Measurements from ENCODE around the gene NELL1.

Gene NELL1

DNA sequence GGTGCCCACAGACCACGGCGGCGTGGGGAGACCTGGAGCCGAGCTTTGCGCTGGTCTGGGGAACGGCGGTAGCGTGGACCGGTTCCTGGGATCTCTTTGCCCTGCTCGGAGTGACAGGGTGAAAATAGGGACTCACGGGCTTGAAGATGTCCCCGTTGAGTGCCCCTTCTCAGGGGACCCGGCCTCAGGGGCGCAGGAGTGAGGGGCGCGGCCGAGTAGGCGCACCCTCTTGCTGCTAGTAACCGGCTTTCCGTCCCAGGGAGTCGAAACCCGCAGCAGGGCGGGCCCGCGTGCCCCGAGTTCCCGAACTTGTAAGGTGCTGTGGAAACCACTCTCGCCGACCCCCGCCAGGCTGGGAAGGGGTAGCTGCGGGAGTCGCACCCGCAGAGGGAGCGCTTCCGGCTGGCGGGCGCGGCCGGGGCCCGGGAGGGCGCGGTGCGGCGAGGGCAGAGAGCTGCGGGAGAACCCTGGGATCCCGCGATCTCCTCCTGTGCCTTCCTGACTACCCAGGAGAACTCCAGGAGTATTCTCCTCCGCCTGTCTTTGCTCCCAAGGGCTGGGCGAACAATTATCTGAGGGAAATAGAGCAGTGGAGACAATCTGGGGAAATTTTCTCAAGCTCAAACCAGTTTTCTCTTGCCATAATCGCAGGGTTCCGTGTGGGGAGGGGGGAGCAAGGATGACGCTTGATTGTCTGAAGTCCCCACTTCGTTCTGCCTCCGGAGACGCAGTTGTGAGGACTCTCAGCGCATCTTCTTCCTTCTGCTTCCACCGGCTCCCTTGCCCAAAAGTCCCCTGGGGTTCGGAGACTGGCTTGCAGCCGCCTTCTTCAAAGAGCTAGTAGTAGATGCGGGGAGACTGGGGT lies 666 bp downstream of the NELL1 start:
- Histone ChIP-seq H3K9me3 (ENCODE audit: low read length) (no peaks in the 10 kb centered on the region), H3K4me3 (ENCODE audit: low read depth in 1 of 2, low read length in 2 of 2) (no peak overlapping the region), H3K9ac (ENCODE audit: low read length) (no peak overlapping the region), H3K4me1 (ENCODE audit: insufficient read depth, low read length) (no peaks in the 10 kb centered on the region), H3K27me3 (ENCODE audit: control insufficient read depth in 1 of 2, insufficient read depth in 2 of 2, low read length in 2 of 2) (peaks cover 26 to 34% of the 10 kb centered on the region in 2 donors), H3K27ac (ENCODE audit: low read depth, low read length) (no peak overlapping the region), H3K36me3 (ENCODE audit: insufficient read depth, low read length) (no peaks in the 10 kb centered on the region)

DNA sequence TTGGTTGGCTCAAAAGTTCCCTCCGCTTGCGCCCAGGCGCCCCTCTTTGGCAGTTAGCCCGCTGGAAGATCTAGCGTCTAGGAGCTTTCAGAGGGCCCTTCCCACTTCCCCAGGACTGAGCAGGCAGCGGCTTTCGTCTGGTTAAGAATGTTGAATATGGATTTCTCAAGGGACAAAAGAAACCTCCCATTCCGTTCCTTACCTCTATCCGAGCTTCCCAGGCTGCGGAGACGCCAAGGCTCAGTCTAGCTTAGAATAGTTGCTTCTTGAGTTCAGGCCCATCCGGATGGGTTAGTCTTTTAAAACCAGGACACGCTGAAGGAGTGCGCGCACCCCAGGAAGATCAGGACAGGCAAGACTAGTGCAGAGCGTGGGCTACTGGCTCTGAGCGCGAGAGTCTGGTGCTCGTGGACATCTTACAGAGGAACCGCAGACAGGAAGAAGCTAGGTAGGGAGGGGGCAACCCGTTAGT lies 1.6 kb downstream of the NELL1 start:
- no peaks in the 10 kb centered on the region for H3K36me3 ChIP-seq (ENCODE audit: insufficient read depth, low read length)
- no peak overlapping the region for H3K27ac ChIP-seq (ENCODE audit: low read depth, low read length)
- H3K27me3 ChIP-seq (ENCODE audit: control insufficient read depth in 1 of 2, insufficient read depth in 2 of 2, low read length in 2 of 2) = peaks cover 26 to 34% of the 10 kb centered on the region in 2 donors
- H3K9ac ChIP-seq (ENCODE audit: low read length) = no peak overlapping the region
- H3K4me3 ChIP-seq (ENCODE audit: low read depth in 1 of 2, low read length in 2 of 2) = no peak overlapping the region
- no peaks in the 10 kb centered on the region for H3K9me3 ChIP-seq (ENCODE audit: low read length)
- H3K4me1 ChIP-seq (ENCODE audit: insufficient read depth, low read length) = no peaks in the 10 kb centered on the region

DNA sequence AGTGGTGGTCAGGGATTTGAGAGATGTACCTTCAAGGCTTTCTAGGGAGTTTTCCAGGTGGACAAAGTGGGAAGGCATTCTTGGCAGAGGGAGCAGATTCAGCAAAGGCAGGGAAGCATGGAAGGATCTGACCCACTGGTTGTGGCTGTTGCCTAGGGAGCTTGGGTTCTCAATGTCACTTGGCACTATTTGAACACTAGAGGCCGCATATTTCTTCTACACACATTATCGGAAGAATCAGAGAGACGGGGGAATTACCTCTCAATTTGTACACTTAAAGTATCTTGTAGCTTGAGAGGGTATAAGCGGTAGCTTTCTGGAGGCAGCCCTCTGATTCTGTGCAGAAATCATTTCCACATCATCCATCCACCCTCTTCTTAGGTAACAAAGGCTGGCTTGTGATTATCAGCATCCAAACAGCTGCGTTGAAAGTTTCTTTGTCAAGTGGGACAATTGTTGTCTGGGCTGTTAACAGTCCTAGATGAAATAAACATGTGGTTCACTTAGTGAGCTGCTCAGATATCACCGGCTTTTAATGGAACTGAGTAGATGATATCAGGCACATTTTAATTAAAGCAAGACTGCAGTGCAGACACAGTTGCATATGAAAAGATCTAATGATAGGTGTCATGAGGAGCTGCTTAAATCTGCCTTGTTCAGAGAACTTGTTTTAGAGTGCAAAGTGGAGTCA lies 2.6 kb downstream of the NELL1 start:
- H3K9me3 ChIP-seq (ENCODE audit: low read length) = no peaks in the 10 kb centered on the region
- no peak overlapping the region for H3K27ac ChIP-seq (ENCODE audit: low read depth, low read length)
- no peaks in the 10 kb centered on the region for H3K4me1 ChIP-seq (ENCODE audit: insufficient read depth, low read length)
- H3K9ac ChIP-seq (ENCODE audit: low read length) = no peak overlapping the region
- H3K36me3 ChIP-seq (ENCODE audit: insufficient read depth, low read length) = no peaks in the 10 kb centered on the region
- no peak overlapping the region for H3K4me3 ChIP-seq (ENCODE audit: low read depth in 1 of 2, low read length in 2 of 2)
- peaks cover 26 to 34% of the 10 kb centered on the region in 2 donors for H3K27me3 ChIP-seq (ENCODE audit: control insufficient read depth in 1 of 2, insufficient read depth in 2 of 2, low read length in 2 of 2)

DNA sequence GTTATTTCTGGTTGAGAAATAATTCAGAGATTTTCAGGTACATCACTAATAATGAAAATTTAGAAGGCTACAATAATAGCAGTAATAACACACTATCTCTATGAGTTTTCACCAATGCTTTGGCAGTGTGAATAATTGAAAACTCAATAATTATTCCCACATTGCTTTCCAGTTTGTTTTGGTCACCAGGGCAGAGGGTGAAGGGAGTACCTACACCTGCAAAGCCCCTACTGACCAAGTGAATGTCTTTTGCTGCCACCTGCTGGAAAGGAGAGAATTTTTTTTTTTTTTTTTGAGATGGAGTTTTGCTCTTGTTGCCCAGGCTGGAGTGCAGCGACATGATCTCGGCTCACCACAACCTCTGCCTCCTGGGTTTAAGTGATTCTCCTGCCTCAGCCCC lies 3.2 kb downstream of the NELL1 start:
- Histone ChIP-seq H3K4me1 (ENCODE audit: insufficient read depth, low read length) (no peaks in the 10 kb centered on the region), H3K27ac (ENCODE audit: low read depth, low read length) (no peak overlapping the region), H3K4me3 (ENCODE audit: low read depth in 1 of 2, low read length in 2 of 2) (no peak overlapping the region), H3K36me3 (ENCODE audit: insufficient read depth, low read length) (no peaks in the 10 kb centered on the region), H3K27me3 (ENCODE audit: control insufficient read depth in 1 of 2, insufficient read depth in 2 of 2, low read length in 2 of 2) (peaks cover 26 to 34% of the 10 kb centered on the region in 2 donors), H3K9ac (ENCODE audit: low read length) (no peak overlapping the region), H3K9me3 (ENCODE audit: low read length) (no peaks in the 10 kb centered on the region)

DNA sequence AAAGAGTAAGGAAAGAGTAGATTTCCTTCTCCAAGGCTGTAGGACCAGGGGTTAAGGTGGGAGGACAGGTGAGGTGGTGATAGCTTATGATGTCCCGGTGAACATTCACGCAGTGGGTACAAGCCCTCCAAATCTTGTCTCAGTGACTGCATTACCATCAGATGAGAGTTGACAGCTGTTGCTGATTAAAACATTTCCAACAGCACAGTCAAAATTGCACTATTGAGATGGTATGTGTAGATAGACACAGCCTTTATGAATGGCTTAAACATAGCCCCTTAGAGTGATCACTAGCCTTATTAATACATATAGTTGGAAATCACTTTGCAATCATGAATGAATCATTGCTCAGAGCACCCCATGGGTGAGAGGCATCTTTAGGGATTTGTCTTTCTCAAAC lies 7.3 kb downstream of the NELL1 start:
- no peak overlapping the region for H3K4me3 ChIP-seq (ENCODE audit: low read depth in 1 of 2, low read length in 2 of 2)
- peaks cover 5% of the 10 kb centered on the region in 2 donors for H3K27me3 ChIP-seq (ENCODE audit: control insufficient read depth in 1 of 2, insufficient read depth in 2 of 2, low read length in 2 of 2)
- no peaks in the 10 kb centered on the region for H3K36me3 ChIP-seq (ENCODE audit: insufficient read depth, low read length)
- no peak overlapping the region for H3K9ac ChIP-seq (ENCODE audit: low read length)
- no peaks in the 10 kb centered on the region for H3K4me1 ChIP-seq (ENCODE audit: insufficient read depth, low read length)
- no peak overlapping the region for H3K27ac ChIP-seq (ENCODE audit: low read depth, low read length)
- no peaks in the 10 kb centered on the region for H3K9me3 ChIP-seq (ENCODE audit: low read length)

DNA sequence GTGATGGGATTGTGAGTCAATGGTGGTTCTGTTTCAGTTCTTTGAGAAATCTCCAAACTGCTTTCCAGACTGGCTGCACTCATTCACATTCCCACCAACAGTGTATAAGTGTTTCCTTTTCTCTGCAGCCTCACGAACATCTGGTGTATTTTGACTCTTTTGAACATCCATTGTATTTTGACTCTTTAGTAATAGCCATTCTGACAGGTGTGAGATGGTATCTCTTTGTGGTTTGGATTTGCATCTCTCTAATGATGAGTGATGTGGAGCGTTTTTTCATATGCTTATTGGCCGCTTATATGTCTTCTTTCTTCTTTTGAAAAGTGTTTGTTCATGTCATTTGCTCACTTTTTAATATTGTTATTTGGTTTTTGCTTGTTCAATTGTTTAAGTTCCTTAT lies 19.4 kb downstream of the NELL1 start:
- Histone ChIP-seq H3K9ac (ENCODE audit: low read length) (no peak overlapping the region), H3K4me3 (ENCODE audit: low read depth in 1 of 2, low read length in 2 of 2) (no peak overlapping the region), H3K4me1 (ENCODE audit: insufficient read depth, low read length) (no peaks in the 10 kb centered on the region), H3K27me3 (ENCODE audit: control insufficient read depth in 1 of 2, insufficient read depth in 2 of 2, low read length in 2 of 2) (no peaks in the 10 kb centered on the region), H3K36me3 (ENCODE audit: insufficient read depth, low read length) (no peaks in the 10 kb centered on the region), H3K27ac (ENCODE audit: low read depth, low read length) (no peak overlapping the region), H3K9me3 (ENCODE audit: low read length) (no peaks in the 10 kb centered on the region)

DNA sequence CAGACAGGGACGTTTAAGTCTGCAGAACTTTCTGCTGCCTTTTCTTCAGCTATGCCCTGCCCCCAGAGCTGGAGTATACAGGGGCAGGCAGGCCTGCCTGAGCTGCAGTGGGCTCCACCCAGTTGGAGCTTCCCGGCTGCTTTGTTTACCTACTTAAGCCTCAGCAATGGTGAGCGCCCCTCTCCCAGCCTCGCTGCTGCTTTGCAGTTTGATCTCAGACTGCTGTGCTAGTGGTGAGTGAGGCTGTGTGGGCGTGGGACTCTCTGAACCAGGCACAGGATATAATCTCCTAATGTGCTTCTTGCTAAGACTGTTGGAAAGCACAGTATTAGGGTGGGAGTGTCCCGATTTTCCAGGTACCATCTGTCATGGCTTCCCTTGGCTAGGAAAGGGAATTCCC lies 38.5 kb downstream of the NELL1 start:
- Histone ChIP-seq H3K36me3 (ENCODE audit: insufficient read depth, low read length) (no peaks in the 10 kb centered on the region), H3K27me3 (ENCODE audit: control insufficient read depth in 1 of 2, insufficient read depth in 2 of 2, low read length in 2 of 2) (no peaks in the 10 kb centered on the region), H3K9me3 (ENCODE audit: low read length) (no peaks in the 10 kb centered on the region), H3K4me1 (ENCODE audit: insufficient read depth, low read length) (no peaks in the 10 kb centered on the region), H3K27ac (ENCODE audit: low read depth, low read length) (no peak overlapping the region), H3K9ac (ENCODE audit: low read length) (no peak overlapping the region), H3K4me3 (ENCODE audit: low read depth in 1 of 2, low read length in 2 of 2) (no peak overlapping the region)

DNA sequence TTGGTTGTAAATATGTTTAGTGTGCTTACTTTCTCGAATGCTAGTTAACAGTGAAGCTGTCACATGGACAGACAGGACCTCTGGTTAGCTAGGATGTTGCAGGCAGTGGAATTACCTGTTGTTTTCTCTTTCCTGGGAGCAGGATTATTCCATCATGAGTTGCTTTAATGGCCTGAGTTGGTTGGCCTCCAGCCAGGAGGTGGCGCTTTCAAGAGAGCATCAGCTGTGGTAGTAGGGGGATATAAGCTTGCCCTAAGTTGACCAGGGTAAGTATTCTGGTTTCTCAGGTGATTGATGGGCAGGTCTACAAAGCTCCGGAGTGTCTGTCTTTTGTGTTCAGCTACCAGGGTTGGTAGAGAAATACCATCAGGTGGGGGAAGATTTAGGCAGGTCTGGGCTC lies 43.5 kb downstream of the NELL1 start:
- Histone ChIP-seq H3K27me3 (ENCODE audit: control insufficient read depth in 1 of 2, insufficient read depth in 2 of 2, low read length in 2 of 2) (no peaks in the 10 kb centered on the region), H3K4me1 (ENCODE audit: insufficient read depth, low read length) (no peaks in the 10 kb centered on the region), H3K9ac (ENCODE audit: low read length) (no peak overlapping the region), H3K4me3 (ENCODE audit: low read depth in 1 of 2, low read length in 2 of 2) (no peak overlapping the region), H3K36me3 (ENCODE audit: insufficient read depth, low read length) (no peaks in the 10 kb centered on the region), H3K27ac (ENCODE audit: low read depth, low read length) (no peak overlapping the region), H3K9me3 (ENCODE audit: low read length) (no peaks in the 10 kb centered on the region)

DNA sequence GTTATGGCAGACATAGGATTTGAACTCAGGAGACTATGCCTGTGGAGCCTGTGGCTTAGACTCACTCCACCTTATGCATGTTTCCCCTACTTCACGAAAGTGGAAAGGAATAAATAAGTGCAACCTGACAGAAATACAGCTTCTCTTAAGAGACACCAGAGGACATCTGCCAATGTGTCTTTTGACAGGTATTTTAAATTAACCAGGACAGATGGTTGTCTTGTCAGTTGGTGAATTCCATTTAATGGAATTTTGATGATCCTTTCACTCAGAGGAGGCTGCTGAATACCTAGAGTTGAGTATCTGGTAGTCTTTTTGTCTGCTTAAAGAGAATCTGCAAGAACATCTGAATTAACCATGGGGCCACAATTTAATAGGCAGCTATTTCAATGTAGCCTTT lies 46.1 kb downstream of the NELL1 start:
- no peaks in the 10 kb centered on the region for H3K9me3 ChIP-seq (ENCODE audit: low read length)
- no peaks in the 10 kb centered on the region for H3K27me3 ChIP-seq (ENCODE audit: control insufficient read depth in 1 of 2, insufficient read depth in 2 of 2, low read length in 2 of 2)
- no peak overlapping the region for H3K27ac ChIP-seq (ENCODE audit: low read depth, low read length)
- H3K4me3 ChIP-seq (ENCODE audit: low read depth in 1 of 2, low read length in 2 of 2) = no peak overlapping the region
- no peaks in the 10 kb centered on the region for H3K4me1 ChIP-seq (ENCODE audit: insufficient read depth, low read length)
- H3K36me3 ChIP-seq (ENCODE audit: insufficient read depth, low read length) = no peaks in the 10 kb centered on the region
- no peak overlapping the region for H3K9ac ChIP-seq (ENCODE audit: low read length)

DNA sequence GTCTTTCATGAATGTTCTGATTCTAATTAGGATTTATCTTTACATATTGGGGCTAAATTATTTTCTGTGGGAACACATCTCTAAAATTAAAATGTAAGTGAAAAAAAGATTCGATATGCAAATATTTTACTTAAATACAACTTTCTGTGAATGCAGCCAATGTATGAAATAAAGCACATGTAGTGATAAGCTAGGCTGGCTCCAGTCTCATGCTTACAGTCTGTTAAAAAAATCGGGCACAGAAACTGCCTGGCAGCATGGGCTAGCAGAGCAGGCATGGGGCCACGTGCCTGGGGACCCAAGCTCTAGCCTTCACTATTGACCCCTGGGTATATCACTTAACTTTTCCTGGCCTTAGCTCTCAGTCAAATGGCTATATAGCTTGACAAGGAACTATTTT lies 46.5 kb downstream of the NELL1 start:
- Histone ChIP-seq H3K9ac (ENCODE audit: low read length) (no peak overlapping the region), H3K27ac (ENCODE audit: low read depth, low read length) (no peak overlapping the region), H3K4me3 (ENCODE audit: low read depth in 1 of 2, low read length in 2 of 2) (no peak overlapping the region), H3K4me1 (ENCODE audit: insufficient read depth, low read length) (no peaks in the 10 kb centered on the region), H3K36me3 (ENCODE audit: insufficient read depth, low read length) (no peaks in the 10 kb centered on the region), H3K27me3 (ENCODE audit: control insufficient read depth in 1 of 2, insufficient read depth in 2 of 2, low read length in 2 of 2) (no peaks in the 10 kb centered on the region), H3K9me3 (ENCODE audit: low read length) (no peaks in the 10 kb centered on the region)

DNA sequence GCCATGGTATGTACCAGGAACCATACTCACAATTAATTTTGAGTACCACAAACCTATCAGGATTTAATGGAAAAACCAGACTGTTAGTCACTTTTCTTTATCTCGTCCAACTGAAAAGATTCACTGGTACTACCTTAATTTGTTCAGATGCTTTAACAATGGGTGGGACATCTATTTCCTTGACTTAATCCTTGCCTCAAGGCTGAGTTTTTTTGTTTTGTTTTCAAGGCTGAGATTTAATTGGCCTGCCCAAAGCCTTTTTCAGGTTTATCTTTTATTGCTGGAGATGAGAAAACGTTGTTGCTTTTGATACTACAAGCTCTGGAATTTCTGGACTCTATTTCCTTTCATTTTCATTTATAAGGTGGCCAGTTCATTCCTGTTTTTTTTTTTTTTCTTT lies 50.4 kb downstream of the NELL1 start:
- Histone ChIP-seq H3K9me3 (ENCODE audit: low read length) (no peaks in the 10 kb centered on the region), H3K9ac (ENCODE audit: low read length) (no peak overlapping the region), H3K4me1 (ENCODE audit: insufficient read depth, low read length) (no peaks in the 10 kb centered on the region), H3K27me3 (ENCODE audit: control insufficient read depth in 1 of 2, insufficient read depth in 2 of 2, low read length in 2 of 2) (no peaks in the 10 kb centered on the region), H3K4me3 (ENCODE audit: low read depth in 1 of 2, low read length in 2 of 2) (no peak overlapping the region), H3K36me3 (ENCODE audit: insufficient read depth, low read length) (no peaks in the 10 kb centered on the region), H3K27ac (ENCODE audit: low read depth, low read length) (no peak overlapping the region)

All from muscle layer of colon (tissue), 2 donors.